ENCODE results near the gene SART3. TPM values are rescaled to one million over a fixed set of nuclear protein-coding genes. Genes with fewer than 3 reads are reported as not detected.

Gene SART3
- total and polyA plus RNA-seq, 2 of the 8 experiments (the other 6 are each of a cell fraction or from before 2014, with no cell fraction given): 16.0 to 103 TPM

DNA sequence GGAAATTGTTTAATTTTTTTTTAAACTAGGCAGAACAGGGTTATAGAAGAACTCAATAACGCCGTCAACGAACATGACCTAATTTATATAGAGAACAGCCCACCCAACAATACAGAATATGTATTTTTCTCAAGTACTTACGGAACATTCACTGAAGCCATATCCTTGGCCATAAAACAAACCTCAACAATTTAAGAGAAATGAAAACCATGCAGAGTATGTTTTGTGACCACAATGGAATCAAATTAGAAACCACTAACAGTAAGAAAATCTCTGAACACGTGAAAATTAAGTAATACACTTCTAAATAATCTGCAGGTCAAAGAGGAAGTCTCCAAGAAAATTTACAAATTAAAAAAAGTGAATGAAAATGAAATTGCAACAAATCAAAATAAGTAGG, 9.4 kb downstream of the SART3 start (continued):
- no peak for TF ChIP-seq BCL11A (IDR thresholded peaks at IDR 0.05; ENCODE audit: low read depth in 2 of 2, low read length in 2 of 2)
- no peak for TF ChIP-seq GABPA (IDR thresholded peaks at IDR 0.05; ENCODE audit: borderline replicate concordance, insufficient read depth, low read length)
- TF ChIP-seq SP2 (IDR thresholded peaks at IDR 0.05; ENCODE audit: low read length): no peak
- TF ChIP-seq MAFK (IDR thresholded peaks at IDR 0.05; ENCODE audit: low read depth, low read length): no peak
- no peak for TF ChIP-seq KDM4A (IDR thresholded peaks at IDR 0.05; ENCODE audit: low read depth, low read length, severe bottlenecking)
- TF ChIP-seq CREB1 (IDR thresholded peaks at IDR 0.05): no peak

All from H1 (cell line).